ENCODE measurements around the gene MED29.

MED29 gene

GRCh38 chr19:39412867-39413271 is 21.7 kb downstream of the MED29 start:
- TF ChIP-seq MAX (IDR thresholded peaks at IDR 0.05): no peak
- no peak for TF ChIP-seq YY1 (IDR thresholded peaks at IDR 0.05; ENCODE audit: low read depth)
- TF ChIP-seq FOXM1 (IDR thresholded peaks at IDR 0.05; ENCODE audit: borderline replicate concordance, low read depth): no peak
- 0 out of 2 replicates have a peak, but pooled peaks have one; percentile 10 for TF ChIP-seq TAF1 (IDR thresholded peaks at IDR 0.05; ENCODE audit: low read depth)
- TF ChIP-seq USF1 (IDR thresholded peaks at IDR 0.05): no peak
- TF ChIP-seq CREB1 (IDR thresholded peaks at IDR 0.05; ENCODE audit: low read depth): no peak
- TF ChIP-seq CEBPB (IDR thresholded peaks at IDR 0.05): no peak
- no peak for TF ChIP-seq TCF12 (IDR thresholded peaks at IDR 0.05; ENCODE audit: low read depth)
- TF ChIP-seq RAD21 (IDR thresholded peaks at IDR 0.05; ENCODE audit: low read depth): no peak
- peak; percentile 69 for TF ChIP-seq ZBTB7A (IDR thresholded peaks at IDR 0.05; ENCODE audit: low read depth)
- TF ChIP-seq TEAD4 (IDR thresholded peaks at IDR 0.05): no peak
- TF ChIP-seq REST (IDR thresholded peaks at IDR 0.05; ENCODE audit: low read depth): no peak
- no peak; the same call in 1 of the 2 replicates for TF ChIP-seq NFIC (IDR thresholded peaks at IDR 0.05)
- TF ChIP-seq EP300 (IDR thresholded peaks at IDR 0.05; ENCODE audit: borderline replicate concordance): no peak

GRCh38 chr19:39413272-39413910 is 22.2 kb downstream of the MED29 start:
- TF ChIP-seq TAF1 (IDR thresholded peaks at IDR 0.05; ENCODE audit: low read depth) (peak; percentile 32; the same call in 1 of the 2 replicates), EP300 (IDR thresholded peaks at IDR 0.05; ENCODE audit: borderline replicate concordance) (no peak), EGR1 (IDR thresholded peaks at IDR 0.05) (peak; percentile 82), MAX (IDR thresholded peaks at IDR 0.05) (0 out of 2 replicates have a peak, but pooled peaks have one; percentile 10)

- TF ChIP-seq RAD21 (IDR thresholded peaks at IDR 0.05; ENCODE audit: low read depth) (no peak), CEBPB (IDR thresholded peaks at IDR 0.05) (no peak), NFIC (IDR thresholded peaks at IDR 0.05) (no peak), USF1 (IDR thresholded peaks at IDR 0.05) (no peak), CREB1 (IDR thresholded peaks at IDR 0.05; ENCODE audit: low read depth) (no peak), YY1 (IDR thresholded peaks at IDR 0.05; ENCODE audit: low read depth) (no peak), REST (IDR thresholded peaks at IDR 0.05; ENCODE audit: low read depth) (no peak), TCF12 (IDR thresholded peaks at IDR 0.05; ENCODE audit: low read depth) (no peak), EP300 (IDR thresholded peaks at IDR 0.05; ENCODE audit: borderline replicate concordance) (no peak), MAX (IDR thresholded peaks at IDR 0.05) (no peak)
Measured at GRCh38 chr19:39413911-39414608, 22.9 kb downstream of the MED29 start.

GRCh38 chr19:39415111-39416046 is 24.2 kb downstream of the MED29 start:
- TF ChIP-seq EGR1 (IDR thresholded peaks at IDR 0.05): no peak
- no peak for TF ChIP-seq NFIC (IDR thresholded peaks at IDR 0.05)
- no peak for TF ChIP-seq RAD21 (IDR thresholded peaks at IDR 0.05; ENCODE audit: low read depth)
- no peak for TF ChIP-seq TAF1 (IDR thresholded peaks at IDR 0.05; ENCODE audit: low read depth)
- no peak for TF ChIP-seq YY1 (IDR thresholded peaks at IDR 0.05; ENCODE audit: low read depth)
- no peak for TF ChIP-seq REST (IDR thresholded peaks at IDR 0.05; ENCODE audit: low read depth)
- no peak for TF ChIP-seq TEAD4 (IDR thresholded peaks at IDR 0.05)
- no peak for TF ChIP-seq ZBTB7A (IDR thresholded peaks at IDR 0.05; ENCODE audit: low read depth)
- no peak for TF ChIP-seq TCF12 (IDR thresholded peaks at IDR 0.05; ENCODE audit: low read depth)
- TF ChIP-seq FOXM1 (IDR thresholded peaks at IDR 0.05; ENCODE audit: borderline replicate concordance, low read depth): no peak
- TF ChIP-seq CEBPB (IDR thresholded peaks at IDR 0.05): no peak
- TF ChIP-seq EP300 (IDR thresholded peaks at IDR 0.05; ENCODE audit: borderline replicate concordance): no peak

Measured in Ishikawa (cell line).